Endodermal cell (in vitro differentiated cells): ENCODE measurements around the gene NAPEPLD. TPM values are rescaled to one million over a fixed set of nuclear protein-coding genes. Genes with fewer than 3 reads are reported as not detected.

Source experiments
- DNase-seq: peaks from one replicate; pipeline ENCODE4 v3.0.0-alpha.2; 2017
- H3K27ac ChIP-seq: 2 replicates; pipeline ENCODE4 v1.5.1; 2013; ENCODE audit warnings: mild to moderate bottlenecking, low read depth, low read length, moderate library complexity
- H3K27me3 ChIP-seq: 2 replicates; pipeline ENCODE4 v1.6.1; 2013; ENCODE audit warnings: mild to moderate bottlenecking, low read length, moderate library complexity; ENCODE audit not compliant: insufficient read depth, control insufficient read depth, poor library complexity, severe bottlenecking
- H3K36me3 ChIP-seq: 2 replicates; pipeline ENCODE4 v1.7.0; 2013; ENCODE audit warnings: mild to moderate bottlenecking, low read length, moderate library complexity; ENCODE audit not compliant: control insufficient read depth, insufficient read depth
- H3K4me1 ChIP-seq: one replicate; pipeline ENCODE4 v1.7.0; 2013; ENCODE audit warnings: low read length; ENCODE audit not compliant: control insufficient read depth, insufficient read depth
- H3K4me3 ChIP-seq: 2 replicates; pipeline ENCODE4 v1.5.1; 2013; ENCODE audit warnings: mild to moderate bottlenecking, low read length, moderate library complexity
- H3K9ac ChIP-seq: 2 replicates; pipeline ENCODE4 v1.6.1; 2013; ENCODE audit warnings: mild to moderate bottlenecking, low read length, moderate library complexity; ENCODE audit not compliant: poor library complexity, severe bottlenecking; ENCODE audit errors: extremely low read depth
- H3K9me3 ChIP-seq: 2 replicates; pipeline ENCODE4 v1.6.1; 2013; ENCODE audit warnings: mild to moderate bottlenecking, low read length, moderate library complexity; ENCODE audit not compliant: control insufficient read depth
- H3K27ac Mint-ChIP-seq: 2 replicates; pipeline ENCODE4 v1.8.0; 2020; ENCODE audit warnings: mixed read lengths
- H3K27me3 Mint-ChIP-seq: 2 replicates; pipeline ENCODE4 v1.8.0; 2021; ENCODE audit warnings: mild to moderate bottlenecking, mixed read lengths; ENCODE audit not compliant: insufficient read depth
- H3K36me3 Mint-ChIP-seq: 2 replicates; pipeline ENCODE4 v1.8.0; 2020; ENCODE audit warnings: low read depth, mixed read lengths
- H3K4me1 Mint-ChIP-seq: 2 replicates; pipeline ENCODE4 v1.8.0; 2020; ENCODE audit warnings: mixed read lengths
- H3K4me3 Mint-ChIP-seq: 2 replicates; pipeline ENCODE4 v1.8.0; 2020; ENCODE audit warnings: mild to moderate bottlenecking, moderate library complexity, mixed read lengths
- H3K9me3 Mint-ChIP-seq: 2 replicates; pipeline ENCODE4 v1.8.0; 2020; ENCODE audit warnings: mild to moderate bottlenecking, mixed read lengths
- CTCF ChIP-seq: fragments of 200-600 bp; sonication (generic); conservative IDR thresholded peaks from 2 replicates; pipeline ENCODE4 v1.5.0; 2021; ENCODE audit warnings: antibody characterized with exemption, mild to moderate bottlenecking
- WGBS, 2 experiments: methylation state at CpG; one replicate each; pipeline versions ENCODE4 v1.1.5 to v1.1.7; 2013; ENCODE audit warnings: missing lambda C conversion rate in 2 of 2, mixed read lengths in 1 of 2; ENCODE audit not compliant: insufficient coverage in 1 of 2, insufficient read length in 1 of 2; 5-methylcytosine and 5-hydroxymethylcytosine counted together
- total RNA-seq, 2 donors: library from RNA; stranded (reverse); fragmentation: NEBNext Ultra II Directional in 1 of 2; extraction: Animal tissue kit (Norgen Biotek cat#: 25700) in 1 of 2; gene quantifications; 2 replicates in 1 of 2; 3 replicates in 1 of 2; pipeline ENCODE4 v1.2.1, GENCODE V29; 2021

The NAPEPLD gene
- total RNA-seq, 2 donors from 2014 or later = 13.2 to 14.1 TPM

- Mint-ChIP-seq H3K27ac (peak overlapping the region; percentile 67), H3K4me3 (peak overlapping the region; percentile 11), H3K4me1 (peaks cover 18% of the 10 kb centered on the region), H3K9me3 (no peaks in the 10 kb centered on the region), H3K36me3 (peaks cover 40% of the 10 kb centered on the region), H3K27me3 (no peaks in the 10 kb centered on the region)
- Histone ChIP-seq H3K27ac (peak overlapping the region; percentile 61), H3K9ac (no peak overlapping the region), H3K4me3 (no peak overlapping the region), H3K27me3 (no peaks in the 10 kb centered on the region), H3K36me3 (peaks cover 17% of the 10 kb centered on the region), H3K4me1 (peaks cover 6% of the 10 kb centered on the region), H3K9me3 (no peaks in the 10 kb centered on the region)
- no peak for TF ChIP-seq CTCF
- WGBS, 2 experiments = 61 to 67% methylated on average over 8 to 12 of the region's 12 CpGs
- DNase-seq = peak; percentile 86
Observed at GRCh38 chr7:103106005-103106702, 42.7 kb downstream of the NAPEPLD start.

GRCh38 chr7:103101543-103101942, 47.4 kb downstream of the NAPEPLD start:
- no peak overlapping the region for H3K4me3 ChIP-seq
- H3K9me3 ChIP-seq = no peaks in the 10 kb centered on the region
- no peaks in the 10 kb centered on the region for H3K27me3 ChIP-seq
- no peak for DNase-seq
- 0 to 50% methylated on average over 1 to 2 of the region's 2 CpGs for WGBS, 2 experiments
- Mint-ChIP-seq H3K27me3 (no peaks in the 10 kb centered on the region), H3K4me3 (no peak overlapping the region), H3K9me3 (no peaks in the 10 kb centered on the region), H3K27ac (no peak overlapping the region), H3K4me1 (peaks cover 8% of the 10 kb centered on the region), H3K36me3 (peaks cover 27% of the 10 kb centered on the region)
- H3K27ac ChIP-seq = no peak overlapping the region
- no peak overlapping the region for H3K9ac ChIP-seq
- TF ChIP-seq CTCF = no peak
- peaks cover 6% of the 10 kb centered on the region for H3K4me1 ChIP-seq
- peaks cover 44% of the 10 kb centered on the region for H3K36me3 ChIP-seq

GRCh38 chr7:103100348-103100747, 48.6 kb downstream of the NAPEPLD start:
- TF ChIP-seq CTCF = no peak
- H3K4me1 Mint-ChIP-seq = no peaks in the 10 kb centered on the region
- H3K27me3 ChIP-seq = no peaks in the 10 kb centered on the region
- no peak overlapping the region for H3K4me3 ChIP-seq
- no peak overlapping the region for H3K27ac Mint-ChIP-seq
- H3K9me3 ChIP-seq = peaks cover under 1% of the 10 kb centered on the region
- H3K9me3 Mint-ChIP-seq = no peaks in the 10 kb centered on the region
- H3K9ac ChIP-seq = no peak overlapping the region
- H3K27ac ChIP-seq = no peak overlapping the region
- 67% methylated on average over 3 of the region's 3 CpGs; no CpG with 5 or more reads in 1 of the 2 experiments for WGBS, 2 experiments
- H3K4me1 ChIP-seq = no peaks in the 10 kb centered on the region
- no peak for DNase-seq
- peaks cover 52% of the 10 kb centered on the region for H3K36me3 ChIP-seq
- no peak overlapping the region for H3K4me3 Mint-ChIP-seq
- no peaks in the 10 kb centered on the region for H3K27me3 Mint-ChIP-seq
- peaks cover 34% of the 10 kb centered on the region for H3K36me3 Mint-ChIP-seq
